ENCODE data around the gene EFNA2.
"Not testable (repeated sequence)": the region's sequence is repeated elsewhere in the genome, so short reads cannot be mapped to it uniquely, and the experiment has no call there.

Gene EFNA2

DNA sequence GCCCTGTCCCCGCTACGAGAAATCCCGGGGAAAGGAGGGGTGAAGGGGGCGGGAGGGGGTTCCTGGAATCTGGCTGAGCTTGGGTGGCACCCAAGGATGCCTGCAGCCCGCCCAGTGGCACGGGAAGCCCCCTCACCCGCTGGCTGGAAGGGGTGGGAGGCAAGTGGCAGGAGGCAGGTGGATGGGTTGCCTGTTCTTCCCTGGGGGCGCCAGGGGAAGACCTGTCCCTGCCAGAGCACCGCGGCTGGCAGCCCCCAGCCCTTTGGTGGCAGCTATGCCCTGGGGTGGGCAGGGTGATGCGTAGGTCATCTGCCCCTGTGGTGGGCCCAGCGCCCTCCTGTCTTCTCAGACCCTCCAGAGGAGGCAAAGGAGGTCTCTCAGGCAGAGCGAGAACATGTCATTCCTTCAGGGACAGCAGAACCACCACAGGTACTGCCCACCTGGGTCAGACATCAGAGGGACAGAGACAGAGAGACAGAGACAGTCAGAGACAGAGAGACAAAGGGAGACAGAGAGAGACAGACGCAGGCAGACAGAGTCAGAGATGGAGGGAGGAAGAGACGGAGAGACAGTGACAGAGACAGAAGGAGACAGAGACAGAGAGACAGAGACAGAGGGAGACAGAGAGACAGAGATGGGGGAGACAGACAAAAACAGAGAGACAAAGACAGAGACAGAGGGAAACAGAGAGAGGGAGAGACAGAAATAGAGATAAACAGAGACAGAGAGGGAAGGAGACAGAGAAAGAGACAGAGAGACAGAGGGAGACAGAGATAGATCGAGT lies 36.7 kb downstream of the EFNA2 start:
- DNase-seq, result no peak

DNA sequence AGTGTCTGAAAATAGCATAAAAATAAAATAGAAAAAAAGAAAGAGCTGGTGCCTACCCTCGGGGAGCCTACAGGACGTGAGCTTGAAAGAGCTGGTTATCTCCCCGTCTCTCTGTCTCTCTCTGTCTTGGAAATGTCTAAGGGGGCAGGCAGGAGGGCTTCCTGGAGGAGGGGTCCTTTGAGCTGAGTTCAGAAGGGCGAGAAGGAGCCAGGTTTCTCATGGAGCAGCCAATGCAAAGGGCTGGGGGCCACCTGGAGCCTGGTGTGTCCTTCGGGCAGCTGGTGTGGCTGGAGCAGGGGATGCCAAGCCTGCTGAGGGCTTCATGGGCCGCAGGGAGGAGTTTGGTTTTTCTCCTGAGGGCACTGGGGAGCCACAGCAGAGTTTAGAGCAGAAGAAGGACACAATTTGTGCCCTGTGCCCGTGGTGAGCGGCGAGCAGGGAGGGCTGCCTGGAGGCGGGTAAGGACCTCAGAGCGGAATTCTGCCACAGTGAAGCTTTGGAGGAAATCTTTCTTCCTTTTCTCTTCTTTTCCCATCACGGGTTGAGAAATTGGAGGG lies 38.7 kb downstream of the EFNA2 start:
- no peak for DNase-seq

DNA sequence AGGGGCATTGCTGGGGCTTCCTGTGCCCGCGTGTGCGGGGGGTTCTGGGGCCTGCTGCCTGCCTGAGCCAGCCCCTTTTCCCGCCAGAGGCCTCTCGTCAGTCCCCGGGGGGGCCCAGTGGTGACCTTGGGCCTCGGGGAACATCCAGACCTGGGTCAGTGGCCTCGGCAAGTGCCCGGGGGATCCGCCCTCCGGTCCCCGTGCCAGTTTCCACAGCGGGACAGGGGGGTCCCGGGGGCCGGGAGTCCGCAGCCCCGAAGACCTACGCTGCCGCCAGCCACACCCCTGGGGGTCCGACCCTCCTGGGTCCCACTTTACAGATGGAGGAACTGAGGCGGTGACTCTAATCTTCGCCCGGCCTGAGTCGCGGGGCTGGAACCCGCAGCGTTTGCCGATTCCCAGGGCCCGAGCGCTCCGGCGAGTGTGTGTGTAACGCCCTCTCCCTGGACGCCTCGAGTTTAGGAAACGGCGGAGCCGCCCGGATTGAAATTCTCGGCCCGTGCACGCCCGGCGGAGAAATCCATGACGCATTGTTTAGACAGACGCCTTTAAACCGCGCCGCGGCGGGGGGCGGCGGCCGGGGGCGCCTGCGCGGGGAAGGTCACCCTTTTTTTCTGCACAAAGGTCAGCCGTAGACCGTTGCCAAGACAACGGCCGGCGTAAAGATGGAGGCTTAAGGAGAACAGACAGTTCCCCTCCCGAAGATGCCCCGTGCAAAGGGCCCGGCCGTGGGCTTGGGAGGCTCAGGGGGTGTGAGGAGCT lies 39.3 kb downstream of the EFNA2 start:
- DNase-seq, result no peak

DNA sequence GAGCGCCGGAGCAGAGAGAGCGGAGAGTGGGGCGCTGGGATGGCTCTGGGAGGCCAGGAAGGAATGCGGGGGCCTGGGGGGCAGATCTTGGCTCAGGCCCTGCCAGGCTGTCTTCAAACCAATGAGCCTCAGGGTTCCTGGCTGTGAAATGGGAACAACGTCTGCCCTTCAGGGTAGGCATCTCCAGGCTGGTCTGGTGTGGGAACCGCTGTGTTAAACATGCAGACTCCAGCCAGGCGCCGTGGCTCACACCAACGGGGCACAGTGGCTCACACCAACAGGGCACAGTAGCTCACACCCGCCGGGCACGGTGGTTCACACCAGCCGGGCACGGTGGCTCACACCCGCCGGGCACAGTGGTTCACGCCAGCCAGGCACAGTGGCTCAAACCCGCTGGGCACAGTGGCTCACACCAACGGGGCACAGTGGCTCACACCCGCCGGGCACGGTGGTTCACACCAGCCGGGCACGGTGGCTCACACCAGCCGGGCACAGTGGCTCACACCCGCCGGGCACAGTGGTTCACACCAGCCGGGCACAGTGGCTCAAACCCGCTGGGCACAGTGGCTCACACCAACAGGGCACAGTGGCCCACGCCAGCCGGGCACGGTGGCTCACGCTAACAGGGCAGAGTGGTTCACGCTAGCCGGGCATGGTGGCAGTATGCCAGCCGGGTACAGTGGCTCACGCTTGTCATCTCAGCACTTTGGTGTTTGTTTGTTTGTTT lies 40.1 kb downstream of the EFNA2 start:
- no peak for DNase-seq

DNA sequence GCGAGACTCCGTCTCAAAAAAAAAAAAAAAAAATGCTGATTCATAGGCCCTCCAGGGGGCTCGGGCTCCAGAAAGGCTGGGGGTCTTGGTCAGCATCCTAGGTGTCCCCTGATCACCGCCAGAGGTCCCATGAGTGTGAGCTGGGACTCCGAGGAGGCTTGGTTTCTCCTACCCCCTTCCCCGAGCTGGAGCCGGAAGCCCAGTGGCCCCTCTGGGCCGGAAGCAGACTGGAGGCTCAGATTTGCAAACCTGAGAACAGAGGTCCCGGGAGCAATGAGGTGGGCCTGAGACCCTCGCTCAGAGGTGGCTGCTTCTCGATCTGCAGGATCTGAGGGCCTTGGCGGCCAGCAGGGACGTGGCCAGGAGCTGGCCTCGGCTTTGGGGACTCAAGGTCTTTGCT lies 41.5 kb downstream of the EFNA2 start:
- DNase-seq, result no peak

DNA sequence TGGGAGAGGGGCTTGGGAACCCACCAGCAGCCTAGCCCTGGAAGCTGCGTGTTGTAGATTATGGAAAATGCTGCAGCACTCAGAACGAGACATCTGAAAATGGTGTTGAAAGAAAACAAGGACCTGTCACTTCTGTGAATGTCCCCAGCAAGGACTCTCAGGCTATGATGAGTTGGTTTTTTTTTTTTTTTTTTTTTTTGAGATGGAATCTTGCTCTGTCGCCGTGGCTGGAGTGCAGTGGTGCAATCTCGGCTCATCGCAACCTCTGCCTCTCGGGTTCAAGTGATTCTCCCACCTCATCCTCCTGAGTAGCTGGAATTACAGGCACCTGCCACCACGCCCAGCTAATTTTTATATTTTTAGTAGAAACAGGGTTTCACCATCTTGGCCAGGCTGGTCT lies 46.5 kb downstream of the EFNA2 start:
- DNase-seq, result not testable (repeated sequence)

DNA sequence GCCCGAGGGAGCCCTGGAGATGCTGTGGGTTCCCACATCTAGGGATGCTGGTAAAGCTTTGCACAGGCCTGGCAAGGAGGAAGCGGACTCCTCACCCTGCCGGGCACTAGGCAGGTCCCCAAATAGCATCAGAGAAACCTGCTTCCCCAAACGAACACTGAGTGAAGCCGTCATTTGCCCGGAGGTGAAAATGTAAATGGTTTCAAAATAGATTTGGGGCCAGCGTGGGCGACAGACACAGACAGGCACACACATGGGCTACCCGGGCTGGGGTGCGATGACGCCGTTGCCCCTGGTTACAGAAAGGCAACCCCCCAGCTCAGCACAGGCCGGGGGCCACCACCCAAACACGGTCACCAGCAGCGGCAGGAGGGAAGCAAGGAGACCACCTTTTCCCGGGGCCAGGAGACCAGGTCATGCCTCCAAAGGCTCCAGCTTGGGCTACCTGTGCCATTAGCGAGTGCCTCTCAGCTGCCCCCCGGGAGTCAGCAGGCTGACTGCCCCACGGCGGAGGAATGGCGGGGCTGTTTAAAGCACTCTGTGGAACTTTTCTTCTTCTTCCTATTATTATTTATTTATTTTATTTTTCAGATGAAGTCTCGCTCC lies 50.5 kb downstream of the EFNA2 start:
- DNase-seq, result no peak

DNA sequence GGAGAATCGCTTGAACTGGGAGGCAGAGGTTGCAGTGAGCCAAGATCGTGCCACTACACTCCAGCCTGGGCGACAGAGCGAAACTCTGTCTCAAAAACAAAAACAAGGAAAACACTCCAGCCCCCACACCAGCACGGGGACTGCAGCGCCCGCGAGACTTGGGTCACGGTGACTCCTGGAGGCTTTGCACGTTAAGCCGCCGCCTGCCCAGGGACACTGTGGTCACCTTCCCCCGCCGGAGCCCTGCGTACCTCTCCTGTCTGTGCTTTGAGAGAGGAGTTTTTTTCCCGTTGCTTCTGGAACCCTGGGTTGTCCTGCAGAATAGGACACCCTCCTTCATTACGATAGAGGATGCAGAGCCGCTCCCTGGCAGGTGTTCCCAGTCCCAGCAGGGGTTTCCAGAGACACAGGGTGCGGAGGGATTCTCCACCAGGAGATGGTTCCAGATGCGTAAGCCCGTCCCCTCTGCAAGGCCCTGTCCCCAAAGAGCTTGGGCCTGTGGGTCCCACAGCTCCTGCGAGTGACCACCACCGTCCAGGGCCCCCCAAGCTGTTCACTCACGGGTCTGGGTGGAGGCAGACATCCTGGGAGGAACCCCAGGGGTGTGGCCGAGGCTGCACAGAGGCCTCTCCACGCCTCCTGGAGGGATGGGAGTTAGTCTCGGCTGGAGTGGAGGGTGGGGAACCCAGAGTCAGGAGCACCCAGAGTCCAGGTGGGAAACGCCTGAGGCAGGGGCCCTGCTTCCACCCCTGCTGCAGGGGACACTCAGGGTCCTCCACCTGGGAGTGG lies 55.2 kb downstream of the EFNA2 start:
- no peak for DNase-seq

DNA sequence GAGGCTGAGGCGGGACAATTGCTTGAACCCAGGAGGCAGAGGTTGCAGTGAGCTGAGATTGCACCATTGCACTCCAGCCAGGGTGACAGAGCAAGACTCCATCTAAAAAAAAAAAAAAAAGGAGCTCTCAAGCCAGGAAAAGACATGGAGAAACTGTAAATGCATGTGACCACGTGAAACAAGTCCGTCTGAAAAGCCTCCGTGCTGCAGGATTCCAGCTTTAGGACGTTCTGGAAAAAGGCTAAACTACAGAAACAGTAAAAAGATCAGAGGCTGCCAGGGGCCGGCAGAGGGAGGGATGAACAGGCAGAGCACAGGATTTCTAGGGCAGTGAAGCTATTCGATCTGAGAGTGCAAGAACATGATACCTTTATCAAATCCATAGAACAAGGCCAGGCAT lies 57.4 kb downstream of the EFNA2 start:
- no peak for DNase-seq

DNA sequence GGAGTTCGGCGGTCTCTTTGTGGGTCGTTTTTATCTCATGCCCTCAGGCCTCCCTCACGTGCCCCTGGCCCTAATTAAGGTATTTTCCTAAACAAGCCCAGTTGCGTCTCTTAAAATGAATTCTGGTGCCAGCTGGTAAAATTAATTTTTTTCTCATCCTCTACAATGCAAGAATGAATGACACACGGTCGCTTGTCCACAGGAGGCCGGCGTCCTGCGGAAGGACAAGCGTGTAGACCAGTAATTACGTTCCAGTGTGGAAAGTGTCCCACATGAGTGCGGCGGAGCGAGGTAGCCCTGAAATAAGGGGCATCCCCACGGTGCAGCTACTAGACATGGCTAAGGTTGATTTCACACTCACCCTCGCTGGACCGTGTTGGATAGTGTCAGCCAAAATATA lies 63.5 kb downstream of the EFNA2 start:
- no peak for DNase-seq

DNA sequence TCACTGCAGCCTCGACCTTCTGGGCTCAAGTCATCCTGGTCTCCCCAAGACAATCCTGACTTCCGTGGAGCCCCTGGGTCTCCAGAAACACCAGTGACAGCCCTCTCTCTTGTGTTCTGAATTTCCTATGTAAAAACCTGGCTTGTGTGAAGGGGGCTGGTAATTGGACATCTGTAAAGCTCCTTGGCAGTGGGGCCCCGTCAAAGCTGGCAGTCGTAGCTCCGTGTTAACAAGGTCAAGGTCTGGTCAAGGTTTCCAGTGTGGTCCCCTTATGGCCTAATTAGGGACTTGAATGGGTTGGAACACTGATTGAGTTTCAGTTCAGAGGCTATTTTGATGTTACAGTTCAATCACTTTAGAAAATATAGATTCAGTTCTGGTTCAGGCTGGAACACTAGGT lies 65.2 kb downstream of the EFNA2 start:
- DNase-seq, result no peak

Measured in CD4-positive, alpha-beta T cell treated with Interleukin-4 for 4 hours (primary cell).